H1 (cell line): ENCODE measurements around the gene GALR2.

Experiments
- ATF2 ChIP-seq: IDR thresholded peaks from 2 replicates; pipeline ENCODE4 v1.6.1; 2012; ENCODE audit warnings: low read length, inconsistent platforms
- HDAC6 ChIP-seq: IDR thresholded peaks from one replicate; pipeline ENCODE4 v1.7.1; 2012; ENCODE audit warnings: low read depth, mild to moderate bottlenecking, inconsistent platforms, low read length, moderate library complexity
- KDM1A ChIP-seq: fragments of 200-600, 300-600 bp; sonication (generic); IDR thresholded peaks from 2 replicates; pipeline ENCODE4 v1.7.1; 2016; ENCODE audit warnings: mild to moderate bottlenecking, low read length, borderline replicate concordance
- RAD21 ChIP-seq, 2 experiments: IDR thresholded peaks in 1 of 2; conservative IDR thresholded peaks in 1 of 2; 2 replicates each; pipeline ENCODE4 v1.6.1; 2011; ENCODE audit warnings: low read depth in 2 of 2, low read length in 2 of 2, improper control_type of control experiment in 1 of 2, inconsistent platforms in 1 of 2, mild to moderate bottlenecking in 1 of 2, moderate library complexity in 1 of 2
- RNF2 ChIP-seq: fragments of 200-900, 300-1000 bp; sonication (generic); IDR thresholded peaks from 2 replicates; pipeline ENCODE4 v1.7.1; 2016; ENCODE audit warnings: borderline replicate concordance, low read depth, mild to moderate bottlenecking, antibody characterized with exemption, low read length; ENCODE audit not compliant: poor library complexity, severe bottlenecking; ENCODE audit errors: missing control alignments
- SRF ChIP-seq: IDR thresholded peaks from 2 replicates; pipeline ENCODE4 v1.6.1; 2011; ENCODE audit warnings: mild to moderate bottlenecking, low read depth, low read length, moderate library complexity
- YY1 ChIP-seq: IDR thresholded peaks from 2 replicates; pipeline ENCODE4 v1.6.1; 2011; ENCODE audit warnings: low read depth, mild to moderate bottlenecking, low read length

DNA sequence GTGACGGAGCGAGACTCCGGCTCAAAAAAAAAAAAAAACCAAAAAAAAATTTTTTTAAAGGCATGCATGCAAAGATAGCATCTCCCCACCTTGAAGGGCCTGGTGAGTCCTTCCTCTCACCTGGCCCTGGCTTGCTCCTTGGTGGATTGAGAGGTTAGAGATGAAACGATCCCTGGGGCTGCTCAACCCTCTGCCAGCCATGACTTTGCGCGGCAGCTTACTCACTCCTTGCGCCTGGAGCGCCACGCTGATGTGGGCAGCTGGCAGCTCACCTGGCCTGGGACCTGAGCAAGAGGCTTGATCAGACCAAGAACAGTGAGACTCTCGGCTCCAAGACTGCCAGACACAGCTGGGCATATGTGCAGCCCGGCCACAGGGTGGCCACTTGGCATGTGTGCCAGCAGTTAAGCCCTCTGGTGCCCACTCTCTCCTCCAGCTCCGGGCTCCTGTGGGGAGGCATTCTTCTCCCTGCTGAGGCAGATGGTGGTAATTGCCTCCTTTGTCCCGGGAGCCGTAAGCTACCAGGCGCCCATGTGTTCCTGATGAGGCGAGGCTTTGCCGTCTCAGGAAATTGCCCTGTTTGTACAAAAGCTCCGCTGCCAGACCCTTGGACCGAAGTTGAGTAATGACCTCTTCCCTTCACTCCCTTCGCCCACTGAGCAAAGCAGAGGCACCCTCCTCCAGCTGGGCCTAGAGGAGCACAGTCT is 42.4 kb upstream of the GALR2 start:
- TF ChIP-seq RNF2 (no peak), RAD21 (IDR thresholded peaks at IDR 0.05 in 1 of 2, conservative IDR thresholded peaks at IDR 0.05 in 1 of 2; ENCODE audit: low read depth in 2 of 2, low read length in 2 of 2) (no peak), KDM1A (no peak), SRF (no peak), ATF2 (no peak), HDAC6 (no peak), YY1 (no peak)
